H1 (cell line): ENCODE measurements around the gene ATP6V1F. TPM values are rescaled to one million over a fixed set of nuclear protein-coding genes. Genes with fewer than 3 reads are reported as not detected.

Source experiments
- ATF2 ChIP-seq: IDR thresholded peaks from 2 replicates; pipeline ENCODE4 v1.6.1; 2012; ENCODE audit warnings: low read length, inconsistent platforms
- BCL11A ChIP-seq, 2 experiments: IDR thresholded peaks; one replicate each; pipeline ENCODE4 v1.6.1; 2011; ENCODE audit warnings: low read depth in 2 of 2, low read length in 2 of 2, mild to moderate bottlenecking in 2 of 2
- CBX5 ChIP-seq: fragments of 300-800, 300-1000 bp; sonication (generic); IDR thresholded peaks from 2 replicates; pipeline ENCODE4 v1.7.1; 2016; ENCODE audit warnings: antibody characterized with exemption, low read length, low read depth
- CEBPB ChIP-seq: IDR thresholded peaks from 2 replicates; pipeline ENCODE4 v1.6.1; 2012; ENCODE audit warnings: low read depth, low read length
- CHD2 ChIP-seq: IDR thresholded peaks from 2 replicates; pipeline ENCODE4 v1.6.1; 2012; ENCODE audit warnings: low read length, improper control_type of control experiment
- CREB1 ChIP-seq: IDR thresholded peaks from 2 replicates; pipeline ENCODE4 v1.6.1; 2012; ENCODE audit warnings: inconsistent platforms
- EGR1 ChIP-seq: IDR thresholded peaks from 2 replicates; pipeline ENCODE4 v1.6.1; 2011; ENCODE audit warnings: low read depth, low read length, borderline replicate concordance
- GABPA ChIP-seq: IDR thresholded peaks from 2 replicates; pipeline ENCODE4 v1.6.1; 2011; ENCODE audit warnings: mild to moderate bottlenecking, low read length, moderate library complexity, borderline replicate concordance; ENCODE audit not compliant: insufficient read depth
- GTF2F1 ChIP-seq: IDR thresholded peaks from 2 replicates; pipeline ENCODE4 v1.6.1; 2012; ENCODE audit warnings: low read depth, low read length, improper control_type of control experiment, borderline replicate concordance
- HDAC2 ChIP-seq, 2 experiments: fragments of 300-600 bp in 1 of 2; sonication (generic) in 1 of 2; IDR thresholded peaks; 2 replicates each; pipeline ENCODE4 v1.6.1; 2011 to 2012; ENCODE audit warnings: low read depth in 2 of 2, low read length in 2 of 2, mild to moderate bottlenecking in 2 of 2, moderate library complexity in 2 of 2, borderline replicate concordance in 1 of 2, inconsistent platforms in 1 of 2
- JUN ChIP-seq: IDR thresholded peaks from 2 replicates; pipeline ENCODE4 v1.6.1; 2011; ENCODE audit warnings: low read depth, mild to moderate bottlenecking, improper control_type of control experiment, low read length
- MAFK ChIP-seq: IDR thresholded peaks from 2 replicates; pipeline ENCODE4 v1.6.1; 2012; ENCODE audit warnings: low read depth, mild to moderate bottlenecking, improper control_type of control experiment, low read length
- POLR2AphosphoS5 ChIP-seq: IDR thresholded peaks from 2 replicates; pipeline ENCODE4 v1.6.1; 2011; ENCODE audit warnings: low read depth, low read length
- POU5F1 ChIP-seq: IDR thresholded peaks from 2 replicates; pipeline ENCODE4 v1.6.1; 2011; ENCODE audit warnings: low read depth, mild to moderate bottlenecking, low read length, moderate library complexity
- RAD21 ChIP-seq, 2 experiments: IDR thresholded peaks in 1 of 2; conservative IDR thresholded peaks in 1 of 2; 2 replicates each; pipeline ENCODE4 v1.6.1; 2011; ENCODE audit warnings: low read depth in 2 of 2, low read length in 2 of 2, improper control_type of control experiment in 1 of 2, inconsistent platforms in 1 of 2, mild to moderate bottlenecking in 1 of 2, moderate library complexity in 1 of 2
- SP1 ChIP-seq: IDR thresholded peaks from 2 replicates; pipeline ENCODE4 v1.6.1; 2011; ENCODE audit warnings: low read depth, low read length
- SP2 ChIP-seq: IDR thresholded peaks from 2 replicates; pipeline ENCODE4 v1.6.1; 2012; ENCODE audit warnings: mild to moderate bottlenecking, low read length, inconsistent platforms
- SRF ChIP-seq: IDR thresholded peaks from 2 replicates; pipeline ENCODE4 v1.6.1; 2011; ENCODE audit warnings: mild to moderate bottlenecking, low read depth, low read length, moderate library complexity
- TEAD4 ChIP-seq: IDR thresholded peaks from 2 replicates; pipeline ENCODE4 v1.6.1; 2012; ENCODE audit warnings: low read depth, low read length, inconsistent platforms, mixed read lengths
- USF2 ChIP-seq: IDR thresholded peaks from 2 replicates; pipeline ENCODE4 v1.6.1; 2011; ENCODE audit warnings: low read length, improper control_type of control experiment
- polyA plus RNA-seq, 7 experiments: library from polyadenylated mRNA; depleted of rRNA in 3 of 7; stranded (reverse) in 5 of 7; unstranded in 2 of 7; fragments of >200 nt in 5 of 7; fragments of 200-250 nt in 2 of 7; gene quantifications; 1 replicate in 5 of 7; 2 replicates in 1 of 7; 4 replicates in 1 of 7; pipeline versions ENCODE4 v1.2.1 to v1.2.3, GENCODE V29; 2011 to 2013; ENCODE audit warnings: missing spikeins in 2 of 7, mixed read lengths in 2 of 7
- total RNA-seq: library from RNA; stranded (reverse); fragmentation: NEBNext Ultra II Directional; extraction: Animal tissue kit (Norgen Biotek cat#: 25700); gene quantifications from 2 replicates; pipeline ENCODE4 v1.2.1, GENCODE V29; 2021
- TF ChIP-seq, protein P1 (sequence below): IDR thresholded peaks from 2 replicates; pipeline ENCODE4 v1.6.1; 2012; ENCODE audit warnings: inconsistent platforms

ATP6V1F gene
- total and polyA plus RNA-seq, 2 of the 8 experiments (the other 6 are each of a cell fraction or from before 2014, with no cell fraction given), result 104 to 318 TPM

GRCh38 chr7:128831178-128831993 is 31.3 kb upstream of the ATP6V1F start (continued):
- TF ChIP-seq EGR1, result no peak
- TF ChIP-seq CREB1, result 0 out of 2 replicates have a peak, but pooled peaks have one; percentile 41
- TF ChIP-seq ATF2, result no peak
- TF ChIP-seq HDAC2 (IDR thresholded peaks at IDR 0.05; ENCODE audit: borderline replicate concordance in 1 of 2, low read depth in 2 of 2, low read length in 2 of 2), result no peak
- no peak for TF ChIP-seq CHD2
- no peak for TF ChIP-seq SRF
- TF ChIP-seq SP1, result no peak
- no peak for TF ChIP-seq JUN
- TF ChIP-seq USF2, result no peak
- TF ChIP-seq, protein P1, sequence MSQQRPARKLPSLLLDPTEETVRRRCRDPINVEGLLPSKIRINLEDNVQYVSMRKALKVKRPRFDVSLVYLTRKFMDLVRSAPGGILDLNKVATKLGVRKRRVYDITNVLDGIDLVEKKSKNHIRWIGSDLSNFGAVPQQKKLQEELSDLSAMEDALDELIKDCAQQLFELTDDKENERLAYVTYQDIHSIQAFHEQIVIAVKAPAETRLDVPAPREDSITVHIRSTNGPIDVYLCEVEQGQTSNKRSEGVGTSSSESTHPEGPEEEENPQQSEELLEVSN, result peak; percentile 86
- no peak for TF ChIP-seq GTF2F1
- TF ChIP-seq GABPA, result no peak
- TF ChIP-seq RAD21 (IDR thresholded peaks at IDR 0.05 in 1 of 2, conservative IDR thresholded peaks at IDR 0.05 in 1 of 2; ENCODE audit: low read depth in 2 of 2, low read length in 2 of 2), result no peak
- no peak for TF ChIP-seq CEBPB
- no peak for TF ChIP-seq POLR2AphosphoS5
- TF ChIP-seq TEAD4, result no peak
- no peak for TF ChIP-seq POU5F1
- TF ChIP-seq CBX5, result no peak
- no peak for TF ChIP-seq MAFK
- no peak for TF ChIP-seq SP2
- TF ChIP-seq BCL11A (IDR thresholded peaks at IDR 0.05; ENCODE audit: low read depth in 2 of 2, low read length in 2 of 2), result no peak
